ENCODE measurements around the gene C2orf81. TPM values are rescaled to one million over a fixed set of nuclear protein-coding genes. Genes with fewer than 3 reads are reported as not detected.
A peak's percentile ranks its signal among the peaks of the same experiment; 100 is the strongest.
"Not testable (repeated sequence)": the region's sequence is repeated elsewhere in the genome, so short reads cannot be mapped to it uniquely, and the experiment has no call there.

C2orf81 gene
- total RNA-seq: 0.86 and 1.3 TPM in 2 replicates

DNA sequence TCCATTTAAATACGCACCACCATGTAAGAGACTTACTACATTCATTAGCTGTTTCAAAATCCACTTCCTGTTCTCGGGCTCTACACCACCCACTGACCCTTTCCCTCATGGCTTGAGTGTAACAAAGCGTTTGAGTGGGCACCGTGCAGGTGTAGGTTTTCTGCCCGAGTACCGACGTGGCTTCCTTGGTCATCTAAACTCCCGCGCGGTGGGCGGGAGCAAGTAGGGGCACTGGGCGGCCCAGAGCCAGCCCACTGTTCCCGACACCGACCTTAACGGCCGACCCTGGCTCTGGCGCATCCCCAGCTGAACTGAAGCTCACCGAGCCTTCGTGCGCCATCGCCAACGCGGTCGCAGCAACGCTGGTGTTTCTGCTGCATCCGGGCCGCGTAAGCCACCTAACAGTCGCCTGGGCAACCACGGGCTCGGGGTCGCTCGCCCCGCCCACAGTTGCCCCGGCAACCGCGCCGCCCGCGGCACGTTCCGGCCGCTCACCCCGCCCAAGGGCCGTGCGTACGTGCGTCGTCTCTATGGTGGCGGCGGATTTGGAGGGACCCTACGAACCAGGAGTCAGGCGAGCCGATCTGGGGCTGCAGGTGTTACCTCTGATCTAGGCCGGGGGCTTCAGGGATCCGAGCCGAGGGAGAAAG is at the start of gene C2orf81, which contains the start of gene WDR54:
C2orf81 (minus strand) TSS at position 399 of the 650 bp plus-strand sequence; CDS start at position 340, 59 bp downstream.
WDR54 (plus strand) TSS at position 510 of the 650 bp plus-strand sequence. CDS start 424 bp downstream, outside the sequence.
- peak; percentile 84 for DNase-seq (ENCODE audit: low read depth)
- TF ChIP-seq, protein P1, sequence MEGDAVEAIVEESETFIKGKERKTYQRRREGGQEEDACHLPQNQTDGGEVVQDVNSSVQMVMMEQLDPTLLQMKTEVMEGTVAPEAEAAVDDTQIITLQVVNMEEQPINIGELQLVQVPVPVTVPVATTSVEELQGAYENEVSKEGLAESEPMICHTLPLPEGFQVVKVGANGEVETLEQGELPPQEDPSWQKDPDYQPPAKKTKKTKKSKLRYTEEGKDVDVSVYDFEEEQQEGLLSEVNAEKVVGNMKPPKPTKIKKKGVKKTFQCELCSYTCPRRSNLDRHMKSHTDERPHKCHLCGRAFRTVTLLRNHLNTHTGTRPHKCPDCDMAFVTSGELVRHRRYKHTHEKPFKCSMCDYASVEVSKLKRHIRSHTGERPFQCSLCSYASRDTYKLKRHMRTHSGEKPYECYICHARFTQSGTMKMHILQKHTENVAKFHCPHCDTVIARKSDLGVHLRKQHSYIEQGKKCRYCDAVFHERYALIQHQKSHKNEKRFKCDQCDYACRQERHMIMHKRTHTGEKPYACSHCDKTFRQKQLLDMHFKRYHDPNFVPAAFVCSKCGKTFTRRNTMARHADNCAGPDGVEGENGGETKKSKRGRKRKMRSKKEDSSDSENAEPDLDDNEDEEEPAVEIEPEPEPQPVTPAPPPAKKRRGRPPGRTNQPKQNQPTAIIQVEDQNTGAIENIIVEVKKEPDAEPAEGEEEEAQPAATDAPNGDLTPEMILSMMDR (IDR thresholded peaks at IDR 0.05; ENCODE audit: insufficient read depth, low read depth, low read length): no peak
- H3K4me3 ChIP-seq (ENCODE audit: low read depth, low read length): peak within 1 kb of the TSS; percentile 78

DNA sequence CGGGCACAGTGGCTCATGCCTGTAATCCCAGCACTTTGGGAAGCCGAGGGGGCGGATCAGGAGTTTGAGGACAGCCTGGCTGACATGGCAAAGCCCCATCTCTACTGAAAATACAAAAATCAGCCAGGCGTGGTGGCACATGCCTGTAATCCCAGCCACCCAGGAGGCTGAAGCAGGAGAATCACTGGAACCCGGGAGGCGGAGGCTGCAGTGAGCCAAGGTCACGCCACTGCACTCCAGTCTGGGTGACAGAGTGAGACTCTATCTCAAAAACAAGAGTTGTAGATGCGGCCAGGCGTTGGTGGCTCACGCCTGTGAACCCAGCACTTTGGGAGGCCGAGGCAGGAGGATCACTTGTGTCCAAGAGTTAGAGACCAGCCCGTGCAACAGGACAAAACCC is 49.3 kb upstream of the C2orf81 start:
- DNase-seq (ENCODE audit: low read depth); H3K4me3 ChIP-seq (ENCODE audit: low read depth, low read length): not testable (repeated sequence)

GRCh38 chr2:74464406-74464805 is 43.0 kb upstream of the C2orf81 start:
- peak; percentile 10 for DNase-seq (ENCODE audit: low read depth)

GRCh38 chr2:74462786-74463105 is 41.3 kb upstream of the C2orf81 start:
- TF ChIP-seq, protein P1 (IDR thresholded peaks at IDR 0.05; ENCODE audit: insufficient read depth, low read depth, low read length): no peak
- no peak overlapping the region for H3K4me3 ChIP-seq (ENCODE audit: low read depth, low read length)
- DNase-seq (ENCODE audit: low read depth): no peak

More at GRCh38 chr2:74464406-74464805, 43.0 kb upstream of the C2orf81 start:
- TF ChIP-seq, protein P1 (IDR thresholded peaks at IDR 0.05; ENCODE audit: insufficient read depth, low read depth, low read length): no peak
- H3K4me3 ChIP-seq (ENCODE audit: low read depth, low read length): peak overlapping the region; percentile 81

DNA sequence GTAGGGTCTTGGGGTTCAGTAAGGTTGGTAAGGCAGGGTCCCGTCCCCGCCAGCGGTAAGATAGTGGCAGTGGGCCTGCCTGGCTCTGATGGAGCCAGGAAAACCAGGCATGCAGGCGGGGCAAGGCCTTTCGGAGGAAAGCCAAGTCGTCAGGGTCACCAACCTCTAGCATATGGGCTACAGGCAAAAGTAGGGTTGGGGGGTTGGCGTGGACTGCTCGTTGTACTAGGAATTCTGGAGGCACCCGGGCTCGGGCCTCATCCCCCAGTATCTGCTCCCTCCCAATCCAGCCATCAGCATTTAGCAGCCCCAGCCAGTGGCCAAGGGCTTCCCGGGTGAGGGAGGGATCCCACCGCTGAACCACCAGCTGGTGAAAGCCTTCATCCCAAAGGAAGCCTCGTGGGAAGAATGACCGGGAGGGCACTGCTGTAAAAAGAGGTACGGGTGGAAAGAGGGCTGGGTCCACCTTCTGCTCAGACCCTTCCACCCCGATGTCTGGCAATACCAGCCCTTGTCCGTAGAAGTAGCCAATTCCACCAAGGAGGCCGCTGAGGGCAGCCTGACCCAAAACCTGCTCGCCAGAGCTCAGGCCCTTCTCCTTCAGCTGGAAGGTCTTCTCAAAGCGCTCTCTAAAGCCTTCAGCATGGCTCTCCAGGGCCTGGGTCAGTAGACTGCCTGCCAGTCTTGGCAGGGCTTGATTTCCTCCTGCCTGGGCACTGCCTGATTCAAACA is 40.8 kb upstream of the C2orf81 start:
- H3K4me3 ChIP-seq (ENCODE audit: low read depth, low read length): no peak overlapping the region
- DNase-seq (ENCODE audit: low read depth): no peak
- TF ChIP-seq, protein P1 (IDR thresholded peaks at IDR 0.05; ENCODE audit: insufficient read depth, low read depth, low read length): no peak

- DNase-seq (ENCODE audit: low read depth): no peak
- TF ChIP-seq, protein P1 (IDR thresholded peaks at IDR 0.05; ENCODE audit: insufficient read depth, low read depth, low read length): peak; percentile 26
- no peak overlapping the region for H3K4me3 ChIP-seq (ENCODE audit: low read depth, low read length)
Observed at GRCh38 chr2:74461187-74462053, 40.0 kb upstream of the C2orf81 start.

DNA sequence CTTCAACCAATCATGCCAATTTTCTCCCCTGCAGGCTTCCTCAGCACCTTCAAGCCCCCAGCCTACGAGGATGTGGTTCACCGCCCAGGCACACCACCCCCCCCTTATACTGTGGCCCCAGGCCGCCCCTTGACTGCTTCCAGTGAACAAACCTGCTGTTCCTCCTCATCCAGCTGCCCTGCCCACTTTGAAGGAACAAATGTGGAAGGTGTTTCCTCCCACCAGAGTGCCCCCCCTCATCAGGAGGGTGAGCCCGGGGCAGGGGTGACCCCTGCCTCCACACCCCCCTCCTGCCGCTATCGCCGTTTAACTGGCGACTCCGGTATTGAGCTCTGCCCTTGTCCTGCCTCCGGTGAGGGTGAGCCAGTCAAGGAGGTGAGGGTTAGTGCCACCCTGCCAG is 38.8 kb upstream of the C2orf81 start:
- H3K4me3 ChIP-seq (ENCODE audit: low read depth, low read length); DNase-seq (ENCODE audit: low read depth): not testable (repeated sequence)

GRCh38 chr2:74459503-74460118 is 38.2 kb upstream of the C2orf81 start:
- DNase-seq (ENCODE audit: low read depth): not testable (repeated sequence)
- H3K4me3 ChIP-seq (ENCODE audit: low read depth, low read length): peak overlapping the region; percentile 79

Data from fibroblast of villous mesenchyme (primary cell).